ENCODE measurements around the gene IGSF9. TPM values are rescaled to one million over a fixed set of nuclear protein-coding genes. Genes with fewer than 3 reads are reported as not detected.

IGSF9 gene
- total and polyA plus RNA-seq, 2 of the 4 experiments (the other 2 are of a cell fraction) = 0.05 TPM; not detected in 1

GRCh38 chr1:159896546-159896930 is 48.9 kb downstream of the IGSF9 start:
- no peaks in the 10 kb centered on the region for H3K9me1 ChIP-seq (ENCODE audit: insufficient read depth, low read length)
- intact Hi-C loops (cut with micrococcal nuclease) = no loop called here
- no TSS peak for BruUV-seq (replicated peaks)
- peak overlapping the region; percentile 48; the same call in 1 of the 2 replicates for H3K4me2 ChIP-seq (ENCODE audit: low read depth, low read length)
- no peak overlapping the region for H4K91ac ChIP-seq (ENCODE audit: insufficient read depth, low read depth, low read length)
- H2BK20ac ChIP-seq (ENCODE audit: low read depth, low read length) = no peak overlapping the region
- H3K9ac ChIP-seq (ENCODE audit: low read depth, low read length) = no peak overlapping the region
- H3K9me3 ChIP-seq (ENCODE audit: control insufficient read depth, insufficient read depth, low read length) = no peaks in the 10 kb centered on the region
- dilution Hi-C loops (cut with HindIII; ENCODE audit: low sequenced_read_pairs, unreplicated experiment) = loop anchor here (25.0 kb wide), 1 partner anchor 109 kb away; the partner anchor contains the start of gene DUSP23
- no peak overlapping the region for H4K5ac ChIP-seq (ENCODE audit: low read depth, low read length)
- no peak overlapping the region for H2BK5ac ChIP-seq (ENCODE audit: low read depth, low read length, poor library complexity, severe bottlenecking)
- ATAC-seq (ENCODE audit: low read depth) (peak; percentile 22; the same call in 1 of the 2 replicates), DNase-seq (no peak)
- WGBS, 2 experiments (ENCODE audit: extremely low coverage in 2 of 2, insufficient read length in 1 of 2) = no CpG with 5 or more reads among the region's 3 CpGs
- H2BK15ac ChIP-seq (ENCODE audit: low read depth, low read length) = no peak overlapping the region; the same call in 2 of the 3 replicates
- 0 out of 2 replicates have a peak overlapping the region, but pooled peaks have one; percentile 7 for H3K14ac ChIP-seq (replicated peaks; ENCODE audit: low read depth, low read length)
- no peak overlapping the region for H3K18ac ChIP-seq (ENCODE audit: low read depth, low read length)
- no peak overlapping the region for H3K56ac ChIP-seq (ENCODE audit: extremely low read depth, insufficient read depth, low read length)
- no peaks in the 10 kb centered on the region for H3K36me3 ChIP-seq (ENCODE audit: control insufficient read depth, insufficient read depth, low read length)
- no peaks in the 10 kb centered on the region for H3K27me3 ChIP-seq (ENCODE audit: control insufficient read depth, insufficient read depth, low read length)
- H4K8ac ChIP-seq (ENCODE audit: low read depth in 2 of 2, low read length in 2 of 2) = no peak overlapping the region
- 0 out of 2 replicates have a peak, but pooled peaks cover 3% of the 10 kb centered on the region for H4K20me1 ChIP-seq (ENCODE audit: insufficient read depth, low read length)
- H2AK5ac ChIP-seq (ENCODE audit: low read depth, low read length) = no peak overlapping the region
- no peak overlapping the region for H3K4ac ChIP-seq (ENCODE audit: low read depth, low read length)
- no peak overlapping the region for H2AFZ ChIP-seq (replicated peaks; ENCODE audit: low read length, poor library complexity)
- CTCF ChIA-PET = interaction anchor here (0.9 to 9.2 kb wide), 4 partner anchors 17 to 110 kb away, joined by 3 to 150 read pairs (median 8); no protein-coding TSS in a partner anchor
- H3K27ac ChIP-seq (ENCODE audit: insufficient read depth, low read length) = no peak overlapping the region
- TF ChIP-seq RCOR1 (IDR thresholded peaks at IDR 0.05; ENCODE audit: insufficient replicate concordance, low read length) = no peak
- TF ChIP-seq NFE2L2 (IDR thresholded peaks at IDR 0.05; ENCODE audit: low read depth, low read length) = no peak
- TF ChIP-seq MXI1 (IDR thresholded peaks at IDR 0.05; ENCODE audit: borderline replicate concordance, low read depth, low read length) = no peak
- no peak for TF ChIP-seq SMC3 (IDR thresholded peaks at IDR 0.05; ENCODE audit: low read depth, low read length)
- no peak for TF ChIP-seq POLR2A (IDR thresholded peaks at IDR 0.05; ENCODE audit: low read depth, low read length)
- H3K4me1 ChIP-seq (ENCODE audit: control insufficient read depth, insufficient read depth, low read length) = peaks cover 9% of the 10 kb centered on the region; the same call in 1 of the 2 replicates
- no peak overlapping the region for H3K4me3 ChIP-seq (ENCODE audit: insufficient read depth, low read depth, low read length)
- POLR2A ChIA-PET (ENCODE audit: unreplicated experiment) = no interaction called here
- H2BK120ac ChIP-seq (ENCODE audit: low read depth, low read length) = no peak overlapping the region
- H3K23ac ChIP-seq (ENCODE audit: low read depth, low read length) = no peak overlapping the region
- H3K79me1 ChIP-seq (ENCODE audit: low read depth in 1 of 2, low read length in 2 of 2) = no peaks in the 10 kb centered on the region
- in situ Hi-C loops (cut with MboI; ENCODE audit: low sequenced_read_pairs) = loop anchor here (25.0 kb wide), 1 partner anchor 684 kb away; the partner anchor contains the start of gene ACKR1
- no peak overlapping the region for H2AK9ac ChIP-seq (replicated peaks; ENCODE audit: low read depth, low read length, poor library complexity)

All from IMR-90 (cell line).